Endothelial cell of umbilical vein (primary cell): ENCODE measurements around the gene ACER1. TPM values are rescaled to one million over a fixed set of nuclear protein-coding genes. Genes with fewer than 3 reads are reported as not detected.

Source experiments
- BruUV-seq: library from RNA; stranded (reverse); fragments of 400-500 nt; replicated peaks from 2 replicates; lab custom pipeline; 2021; lab: Mats Ljungman, UMichigan
- CTCF ChIA-PET: fragments of 300-600, 350-600 bp; sonication (Branson Sonifier 250); formaldehyde crosslinking; loops from one replicate; lab custom pipeline; 2021; ENCODE audit warnings: antibody characterized with exemption, inconsistent platforms; lab: Charles Lee
- POLR2A ChIA-PET: fragments of 300-600, 350-600 bp; sonication (Branson Sonifier 250); formaldehyde crosslinking; loops from one replicate; lab custom pipeline; 2021; ENCODE audit warnings: antibody characterized with exemption, inconsistent platforms; lab: Charles Lee
- DNase-seq: peaks from one replicate; pipeline ENCODE4 v3.0.0-alpha.2; 2011; ENCODE audit warnings: low read depth, low spot score
- FAIRE-seq: peaks from 2 replicates; lab custom pipeline; 2011; peaks lifted over from hg19 to GRCh38; lab: Jason Lieb, UNC
- H2AFZ ChIP-seq: 2 replicates; pipeline ENCODE4 v1.6.0; 2012; ENCODE audit warnings: low read depth, low read length, control low read depth, inconsistent platforms
- H3K27ac ChIP-seq: 2 replicates; pipeline ENCODE4 v1.5.1; 2011; ENCODE audit warnings: low read depth, mild to moderate bottlenecking, control low read depth, low read length, moderate library complexity; ENCODE audit not compliant: insufficient read depth
- H3K27me3 ChIP-seq, 2 experiments: 2 replicates each; pipeline versions ENCODE4 v1.6.0 to v1.6.1; 2011; ENCODE audit warnings: low read length in 2 of 2, mixed read lengths in 1 of 2; ENCODE audit not compliant: control insufficient read depth in 2 of 2, insufficient read depth in 2 of 2
- H3K36me3 ChIP-seq, 2 experiments: 2 replicates in 1 of 2; 3 replicates in 1 of 2; pipeline ENCODE4 v1.5.1; 2011; ENCODE audit warnings: low read length in 2 of 2, mild to moderate bottlenecking in 1 of 2, moderate library complexity in 1 of 2; ENCODE audit not compliant: control insufficient read depth in 2 of 2, insufficient read depth in 2 of 2; ENCODE audit errors: extremely low read depth in 1 of 2
- H3K4me1 ChIP-seq: 3 replicates; pipeline ENCODE4 v1.5.1; 2011; ENCODE audit warnings: mild to moderate bottlenecking, low read length; ENCODE audit not compliant: control insufficient read depth, insufficient read depth; ENCODE audit errors: extremely low read depth
- H3K4me2 ChIP-seq: 2 replicates; pipeline ENCODE4 v1.6.1; 2011; ENCODE audit warnings: low read length, control low read depth, mixed read lengths; ENCODE audit not compliant: insufficient read depth
- H3K4me3 ChIP-seq, 3 experiments: fragments of 200-600 bp in 1 of 3; sonication (generic), shearing (Covaris generic) in 1 of 3; replicated peaks in 1 of 3; 2 replicates each; pipeline ENCODE4 v1.5.1; 2011 to 2016; ENCODE audit warnings: control low read depth in 3 of 3, low read length in 3 of 3, mild to moderate bottlenecking in 2 of 3, inconsistent platforms in 1 of 3, low read depth in 1 of 3, moderate library complexity in 1 of 3; ENCODE audit not compliant: insufficient read depth in 1 of 3
- H3K79me2 ChIP-seq: 2 replicates; pipeline ENCODE4 v1.6.0; 2012; ENCODE audit warnings: low read length, inconsistent platforms; ENCODE audit not compliant: control insufficient read depth, insufficient read depth
- H3K9ac ChIP-seq: replicated peaks from 2 replicates; pipeline ENCODE3; 2011; ENCODE audit warnings: low read length, control low read depth; ENCODE audit not compliant: insufficient read depth; ENCODE audit errors: extremely low read depth
- H3K9me1 ChIP-seq: replicated peaks from 3 replicates; pipeline ENCODE4 v1.6.0; 2011; ENCODE audit warnings: mild to moderate bottlenecking, low read length; ENCODE audit not compliant: control insufficient read depth, insufficient read depth; ENCODE audit errors: extremely low read depth
- H3K9me3 ChIP-seq: replicated peaks from 2 replicates; pipeline ENCODE4 v1.5.1; 2012; ENCODE audit warnings: low read length, inconsistent platforms; ENCODE audit not compliant: control insufficient read depth, insufficient read depth
- H4K20me1 ChIP-seq: replicated peaks from 2 replicates; pipeline ENCODE3; 2011; ENCODE audit warnings: mild to moderate bottlenecking, low read length; ENCODE audit not compliant: control insufficient read depth, insufficient read depth; ENCODE audit errors: extremely low read depth
- CTCF ChIP-seq, 2 donors: IDR thresholded peaks; 1 replicate in 1 of 2; 2 replicates in 1 of 2; pipeline ENCODE4 v1.5.1; 2011; ENCODE audit warnings: low read length in 2 of 2, mild to moderate bottlenecking in 2 of 2, moderate library complexity in 2 of 2, control low read depth in 1 of 2, inconsistent platforms in 1 of 2, low read depth in 1 of 2; ENCODE audit not compliant: insufficient read depth in 1 of 2; ENCODE audit errors: extremely low read depth in 1 of 2
- EZH2 ChIP-seq: IDR thresholded peaks from 2 replicates; pipeline ENCODE4 v1.6.1; 2012; ENCODE audit warnings: borderline replicate concordance, low read depth, mild to moderate bottlenecking, moderate library complexity, low read length, inconsistent platforms; ENCODE audit not compliant: severe bottlenecking
- FOS ChIP-seq: IDR thresholded peaks from 2 replicates; pipeline ENCODE4 v1.6.1; 2011; ENCODE audit warnings: mild to moderate bottlenecking, low read length, moderate library complexity, borderline replicate concordance; ENCODE audit not compliant: insufficient read depth
- GATA2 ChIP-seq: IDR thresholded peaks from 2 replicates; pipeline ENCODE4 v1.7.0; 2011; ENCODE audit warnings: low read depth, mild to moderate bottlenecking, moderate library complexity, mixed read lengths, low read length; ENCODE audit not compliant: insufficient read length, insufficient read depth
- JUN ChIP-seq: IDR thresholded peaks from 2 replicates; pipeline ENCODE4 v1.6.1; 2011; ENCODE audit warnings: borderline replicate concordance, low read depth; ENCODE audit not compliant: insufficient read length, insufficient read depth
- MAX ChIP-seq: IDR thresholded peaks from 2 replicates; pipeline ENCODE4 v1.6.1; 2011; ENCODE audit not compliant: insufficient read depth, insufficient read length
- MYC ChIP-seq: IDR thresholded peaks from one replicate; pipeline ENCODE4 v1.6.1; 2011; ENCODE audit warnings: mild to moderate bottlenecking, low read depth, low read length
- POLR2A ChIP-seq: IDR thresholded peaks from 2 replicates; pipeline ENCODE4 v1.6.1; 2012; ENCODE audit warnings: low read depth, mild to moderate bottlenecking, control low read depth, low read length
- POLR2AphosphoS5 ChIP-seq: IDR thresholded peaks from 2 replicates; pipeline ENCODE4 v1.6.1; 2012; ENCODE audit warnings: low read depth, mild to moderate bottlenecking, control low read depth, low read length, moderate library complexity; ENCODE audit not compliant: insufficient read depth
- dilution Hi-C: fragments of 300-500 bp; cut with MboI; formaldehyde crosslinking; loops from one replicate; pipeline ENCODE4 v1.15.0; 2019; ENCODE audit warnings: low sequenced_read_pairs; ENCODE audit not compliant: extremely low pct_ligation_motif_present
- intact Hi-C: fragments of 100-400 bp; cut with micrococcal nuclease; formaldehyde crosslinking; loops from one replicate; pipeline ENCODE4 v1.10.0; 2022
- polyA plus RNA-seq, 4 experiments: library from polyadenylated mRNA; depleted of rRNA in 3 of 4; stranded (reverse) in 3 of 4; unstranded in 1 of 4; fragments of >200 nt; gene quantifications; 2 replicates each; pipeline versions ENCODE4 v1.2.1 to v1.2.3, GENCODE V29; 2011 to 2012; ENCODE audit warnings: missing spikeins in 1 of 4
- total RNA-seq: library from RNA; stranded (reverse); gene quantifications from 2 replicates; pipeline ENCODE4 v1.2.3, GENCODE V29; 2021

Gene ACER1
- total and polyA plus RNA-seq, 2 donors (not counting 3 experiments of a cell fraction or from before 2014, with no cell fraction given): 0.04 TPM; not detected in 1

DNA sequence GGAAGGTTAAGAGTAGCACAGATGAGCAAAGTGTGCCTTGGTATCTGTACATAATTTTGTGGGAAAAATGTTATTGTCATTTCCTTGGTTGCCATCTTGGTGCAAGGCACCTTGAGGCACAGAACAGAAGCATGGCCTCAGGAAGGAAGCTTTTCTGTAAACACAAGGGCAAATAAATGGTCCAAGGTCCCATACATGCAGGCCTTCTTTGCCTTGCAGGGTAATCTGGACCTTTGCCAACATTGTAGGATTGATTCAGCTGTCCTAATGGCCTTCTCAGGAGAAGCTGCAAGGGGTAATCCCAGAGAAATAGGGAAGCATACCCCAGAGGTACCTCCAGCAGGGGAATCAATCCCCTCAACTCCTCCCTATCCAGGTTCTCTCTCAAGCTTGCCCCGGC, 44.7 kb downstream of the ACER1 start:
- no TSS peak for BruUV-seq
- FAIRE-seq (no peak), DNase-seq (no peak)
- POLR2A ChIA-PET: no interaction called here
- Histone ChIP-seq H3K79me2 (no peaks in the 10 kb centered on the region), H3K27ac (no peak overlapping the region), H3K27me3 (no peaks in the 10 kb centered on the region), H4K20me1 (no peaks in the 10 kb centered on the region), H3K9me3 (peaks cover 2% of the 10 kb centered on the region), H3K4me1 (no peaks in the 10 kb centered on the region), H3K9ac (no peak overlapping the region), H3K4me2 (no peak overlapping the region), H3K4me3 (no peak overlapping the region), H3K36me3 (no peaks in the 10 kb centered on the region), H2AFZ (no peak overlapping the region), H3K9me1 (no peaks in the 10 kb centered on the region)
- intact Hi-C loops: no loop called here
- TF ChIP-seq POLR2AphosphoS5: no peak
- TF ChIP-seq CTCF (IDR thresholded peaks at IDR 0.05; ENCODE audit: extremely low read depth in 1 of 2, insufficient read depth in 1 of 2, low read depth in 1 of 2, low read length in 2 of 2): no peak
- TF ChIP-seq JUN: no peak
- TF ChIP-seq FOS: no peak
- TF ChIP-seq MAX: no peak
- TF ChIP-seq POLR2A: no peak
- TF ChIP-seq GATA2: no peak
- TF ChIP-seq EZH2: no peak
- no peak for TF ChIP-seq MYC
- dilution Hi-C loops: no loop called here
- CTCF ChIA-PET: interaction anchor here (1.3 to 2.4 kb wide), 2 partner anchors 9 to 70 kb away, joined by 4 to 10 read pairs; no protein-coding TSS in a partner anchor
